Neural progenitor cell (in vitro differentiated cells): ENCODE data around the gene HNF4A.

ENCODE experiments used
- CTCF ChIP-seq: fragments of 200-600 bp; sonication (generic); IDR thresholded peaks from 2 replicates; pipeline ENCODE4 v1.5.1; 2017; ENCODE audit warnings: antibody characterized with exemption, mild to moderate bottlenecking
- EZH2 ChIP-seq: fragments of 200-600 bp; sonication (generic); IDR thresholded peaks from 2 replicates; pipeline ENCODE4 v1.6.1; 2017; ENCODE audit warnings: antibody characterized with exemption, mild to moderate bottlenecking, moderate library complexity
- EZH2phosphoT487 ChIP-seq: fragments of 200-600 bp; sonication (generic); IDR thresholded peaks from 2 replicates; pipeline ENCODE4 v1.6.1; 2017; ENCODE audit warnings: antibody characterized with exemption

GRCh38 chr20:44399446-44399845 lies 43.9 kb downstream of the HNF4A start:
- no peak for TF ChIP-seq CTCF
- no peak for TF ChIP-seq EZH2
- no peak for TF ChIP-seq EZH2phosphoT487
